RWPE1 (cell line): ENCODE results near the gene CEACAM1.

Experiments used
- CTCF ChIA-PET: fragments of 350-600 bp; sonication (Branson Sonifier 250); formaldehyde crosslinking; extraction: SDS; loops from one replicate; lab custom pipeline; 2021; lab: Yijun Ruan, JAX
- POLR2A ChIA-PET: fragments of 400-600 bp; formaldehyde crosslinking; extraction: SDS; loops from one replicate; lab custom pipeline; 2020; ENCODE audit warnings: antibody characterized with exemption; ENCODE audit not compliant: low non-redundant PET; lab: Yijun Ruan, JAX
- DNase-seq: peaks from one replicate; pipeline ENCODE4 v3.0.0; 2012; ENCODE audit warnings: low spot score
- H3K27ac ChIP-seq: fragments of 450-650 bp; 2 replicates; pipeline ENCODE4 v1.5.1; 2017
- CTCF ChIP-seq: fragments of 450-650 bp; conservative IDR thresholded peaks from 2 replicates; pipeline ENCODE4 v1.5.1; 2017; ENCODE audit warnings: low read depth, mild to moderate bottlenecking

CEACAM1 gene

GRCh38 chr19:42473686-42474085, 54.6 kb downstream of the CEACAM1 start:
- CTCF ChIA-PET = no interaction called here
- no peak for DNase-seq
- POLR2A ChIA-PET = no interaction called here
- H3K27ac ChIP-seq = no peak overlapping the region
- no peak for TF ChIP-seq CTCF

- ChIA-PET POLR2A (no interaction called here), CTCF (interaction anchor here (0.7 kb wide), 1 partner anchor 14 kb away, joined by 3 read pairs; no protein-coding TSS in a partner anchor)
- no peak for DNase-seq
- TF ChIP-seq CTCF = no peak
- H3K27ac ChIP-seq = no peak overlapping the region
Observed at GRCh38 chr19:42472402-42473147, 55.7 kb downstream of the CEACAM1 start.

- H3K27ac ChIP-seq = no peak overlapping the region
- no peak for TF ChIP-seq CTCF
- CTCF ChIA-PET = interaction anchor here (0.7 kb wide), 1 partner anchor 13 kb away, joined by 3 read pairs; no protein-coding TSS in a partner anchor
- DNase-seq = no peak
- POLR2A ChIA-PET = no interaction called here
Observed at GRCh38 chr19:42471554-42472249, 56.6 kb downstream of the CEACAM1 start.

GRCh38 chr19:42469311-42470235, 58.7 kb downstream of the CEACAM1 start:
- ChIA-PET POLR2A (interaction anchor here (0.6 kb wide), 1 partner anchor 49 kb away, joined by 3 read pairs; no protein-coding TSS in a partner anchor), CTCF (interaction anchor here (0.6 to 0.7 kb wide), 5 partner anchors 17 to 674 kb away, joined by 3 to 5 read pairs (median 4); no protein-coding TSS in a partner anchor)
- no peak for DNase-seq

GRCh38 chr19:42468273-42468796, 59.9 kb downstream of the CEACAM1 start:
- CTCF ChIA-PET = no interaction called here
- no peak for TF ChIP-seq CTCF
- POLR2A ChIA-PET = no interaction called here
- H3K27ac ChIP-seq = peak overlapping the region; percentile 17; the same call in 1 of the 2 replicates
- DNase-seq = peak; percentile 72

More at GRCh38 chr19:42469311-42470235, 58.7 kb downstream of the CEACAM1 start:
- no peak overlapping the region for H3K27ac ChIP-seq
- no peak for TF ChIP-seq CTCF
